ENCODE measurements around the gene FGD3. TPM values are rescaled to one million over a fixed set of nuclear protein-coding genes. Genes with fewer than 3 reads are reported as not detected.

FGD3 gene
- polyA plus RNA-seq, 1 experiment: not detected

DNA sequence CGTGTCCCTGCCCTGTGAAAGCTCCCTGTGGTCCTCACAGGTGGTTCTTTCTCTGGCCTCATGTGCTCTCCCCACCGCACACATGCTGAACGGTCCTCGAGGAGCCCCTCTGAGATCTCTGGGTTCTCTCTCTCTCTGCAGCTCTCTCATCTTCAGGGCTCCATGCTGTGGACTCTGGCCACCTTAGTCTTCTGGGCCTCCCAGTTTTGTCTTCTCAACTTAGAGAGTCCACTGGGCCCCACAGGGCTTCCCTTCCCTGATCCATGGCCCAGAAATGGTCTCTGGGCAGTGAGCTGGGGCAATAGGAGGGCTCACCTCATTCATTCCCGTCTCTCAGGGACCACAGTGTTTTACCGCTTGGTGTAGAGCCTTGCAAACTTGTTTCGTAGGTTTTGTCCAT is 26.4 kb downstream of the FGD3 start:
- H3K4me3 ChIP-seq (ENCODE audit: low read depth, low read length): no peak overlapping the region
- POLR2A ChIA-PET: no interaction called here
- CTCF ChIA-PET: interaction anchor here (0.5 kb wide), 1 partner anchor 20 kb away, joined by 4 read pairs; no protein-coding TSS in a partner anchor
- H3K36me3 ChIP-seq (ENCODE audit: control insufficient read depth, insufficient read depth, low read length): no peaks in the 10 kb centered on the region
- no peak for DNase-seq (ENCODE audit: low read depth)
- TF ChIP-seq CTCF (IDR thresholded peaks at IDR 0.05; ENCODE audit: insufficient read depth, low read depth, low read length): no peak
- no peaks in the 10 kb centered on the region for H3K27me3 ChIP-seq (ENCODE audit: control insufficient read depth, insufficient read depth, low read length)

GRCh38 chr9:92974161-92974661 is 26.9 kb downstream of the FGD3 start:
- no peak for DNase-seq (ENCODE audit: low read depth)
- H3K27me3 ChIP-seq (ENCODE audit: control insufficient read depth, insufficient read depth, low read length): no peaks in the 10 kb centered on the region
- H3K4me3 ChIP-seq (ENCODE audit: low read depth, low read length): no peak overlapping the region
- POLR2A ChIA-PET: no interaction called here
- CTCF ChIA-PET: interaction anchor here (0.5 kb wide), 1 partner anchor 21 kb away, joined by 4 read pairs; no protein-coding TSS in a partner anchor
- TF ChIP-seq CTCF (IDR thresholded peaks at IDR 0.05; ENCODE audit: insufficient read depth, low read depth, low read length): no peak
- no peaks in the 10 kb centered on the region for H3K36me3 ChIP-seq (ENCODE audit: control insufficient read depth, insufficient read depth, low read length)

DNA sequence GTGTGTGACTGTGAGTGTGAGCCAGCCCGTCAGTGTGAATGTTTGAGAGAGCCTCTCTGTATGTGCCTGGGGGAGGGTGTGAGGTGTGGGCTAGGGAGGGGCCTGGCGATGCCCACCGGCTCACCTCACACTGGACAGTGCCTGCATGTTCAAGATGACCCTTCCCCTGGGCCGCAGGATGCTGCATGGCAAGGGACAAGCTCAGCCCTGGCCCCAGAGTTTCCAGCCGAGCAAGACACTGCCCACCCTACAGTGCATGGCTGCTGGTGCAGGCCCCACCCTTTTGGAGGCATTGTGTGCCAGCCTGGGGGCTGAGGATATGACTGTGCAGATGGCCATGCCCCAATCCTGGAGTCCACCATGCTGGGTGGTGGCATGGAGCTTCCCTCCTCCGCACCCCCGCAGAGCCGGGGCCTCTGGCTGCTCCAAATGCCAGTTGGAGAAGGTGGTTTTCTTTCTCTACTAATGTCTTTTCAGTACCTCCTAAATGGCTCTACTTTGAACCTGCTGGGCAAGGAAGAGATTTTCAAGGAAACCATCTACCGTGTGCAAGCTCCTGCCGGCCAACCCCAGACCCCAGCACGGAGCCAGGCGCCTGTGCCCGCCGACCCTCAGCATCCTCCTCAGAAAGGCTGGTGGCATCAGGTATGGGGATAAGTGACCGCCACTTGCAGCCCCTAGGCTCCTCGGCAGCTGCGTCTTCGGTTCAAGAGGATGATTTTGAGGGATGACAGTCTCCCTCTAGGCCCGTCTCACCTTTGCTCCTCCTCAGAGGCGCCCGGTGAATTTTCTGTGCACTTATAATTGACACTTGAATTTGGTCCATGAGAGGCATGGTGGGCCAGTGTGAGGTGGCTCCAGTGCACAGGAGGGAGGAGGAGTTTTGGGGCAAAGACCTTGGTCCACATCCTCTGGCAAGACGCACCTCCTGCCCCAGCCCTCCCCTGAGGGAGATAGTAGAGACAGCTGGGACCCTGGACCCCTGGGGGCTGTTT is 27.7 kb downstream of the FGD3 start:
- no peaks in the 10 kb centered on the region for H3K27me3 ChIP-seq (ENCODE audit: control insufficient read depth, insufficient read depth, low read length)
- no peak for DNase-seq (ENCODE audit: low read depth)
- H3K4me3 ChIP-seq (ENCODE audit: low read depth, low read length): no peak overlapping the region
- ChIA-PET CTCF (interaction anchor here (0.7 kb wide), 1 partner anchor 19 kb away, joined by 3 read pairs; no protein-coding TSS in a partner anchor), POLR2A (no interaction called here)
- TF ChIP-seq CTCF (IDR thresholded peaks at IDR 0.05; ENCODE audit: insufficient read depth, low read depth, low read length): no peak
- H3K36me3 ChIP-seq (ENCODE audit: control insufficient read depth, insufficient read depth, low read length): no peaks in the 10 kb centered on the region

DNA sequence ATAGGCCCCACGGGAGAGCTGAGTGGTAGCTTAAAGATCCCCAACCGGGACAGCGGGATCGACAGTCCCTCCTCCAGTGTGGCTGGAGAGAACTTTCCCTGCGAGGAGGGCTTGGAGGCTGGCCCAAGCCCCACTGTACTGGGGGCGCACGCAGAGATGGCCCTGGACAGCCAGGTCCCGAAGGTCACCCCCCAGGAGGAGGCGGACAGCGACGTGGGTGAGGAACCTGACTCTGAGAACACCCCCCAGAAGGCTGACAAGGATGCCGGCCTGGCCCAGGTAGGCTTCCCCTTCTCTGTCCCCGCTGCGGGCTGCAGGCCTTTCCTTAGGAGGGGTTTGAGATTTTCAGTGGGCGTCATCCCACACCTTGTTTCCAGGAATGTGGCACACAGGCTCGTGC is 29.1 kb downstream of the FGD3 start:
- H3K4me3 ChIP-seq (ENCODE audit: low read depth, low read length): no peak overlapping the region
- CTCF ChIA-PET: no interaction called here
- no peak for DNase-seq (ENCODE audit: low read depth)
- POLR2A ChIA-PET: no interaction called here
- TF ChIP-seq CTCF (IDR thresholded peaks at IDR 0.05; ENCODE audit: insufficient read depth, low read depth, low read length): no peak
- H3K36me3 ChIP-seq (ENCODE audit: control insufficient read depth, insufficient read depth, low read length): no peaks in the 10 kb centered on the region
- H3K27me3 ChIP-seq (ENCODE audit: control insufficient read depth, insufficient read depth, low read length): no peaks in the 10 kb centered on the region

DNA sequence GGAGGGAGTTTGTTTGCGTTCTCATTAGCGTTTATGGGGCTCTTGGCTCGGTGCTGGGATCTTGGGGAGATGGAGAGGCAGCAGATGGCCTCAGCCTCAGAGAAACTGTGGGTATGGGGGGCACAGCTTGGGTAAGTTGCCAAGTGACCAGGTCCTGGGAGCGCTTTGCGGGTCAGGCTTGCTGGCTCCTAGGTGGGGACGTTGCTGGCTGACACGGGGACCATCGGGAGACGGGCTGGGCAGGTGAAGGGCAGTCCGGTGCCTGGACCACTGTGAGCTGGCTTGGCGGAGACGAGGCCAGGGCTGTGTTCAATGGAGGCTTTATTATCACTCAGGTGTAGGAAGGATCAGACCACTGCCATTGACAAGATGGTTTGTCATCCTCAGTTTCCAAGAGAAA is 30.0 kb downstream of the FGD3 start:
- no peak overlapping the region for H3K4me3 ChIP-seq (ENCODE audit: low read depth, low read length)
- POLR2A ChIA-PET: no interaction called here
- DNase-seq (ENCODE audit: low read depth): no peak
- no peaks in the 10 kb centered on the region for H3K36me3 ChIP-seq (ENCODE audit: control insufficient read depth, insufficient read depth, low read length)
- no peak for TF ChIP-seq CTCF (IDR thresholded peaks at IDR 0.05; ENCODE audit: insufficient read depth, low read depth, low read length)
- no peaks in the 10 kb centered on the region for H3K27me3 ChIP-seq (ENCODE audit: control insufficient read depth, insufficient read depth, low read length)
- CTCF ChIA-PET: no interaction called here
